GM12875 (cell line): ENCODE results near the gene PALM.
"Not testable (repeated sequence)": the region's sequence is repeated elsewhere in the genome, so short reads cannot be mapped to it uniquely, and the experiment has no call there.

ENCODE experiments used
- H3K4me3 ChIP-seq: one replicate; pipeline ENCODE4 v1.5.1; 2011; ENCODE audit warnings: low read depth, low read length, control low read depth
- CTCF ChIP-seq: IDR thresholded peaks from 2 replicates; pipeline ENCODE4 v1.5.1; 2011; ENCODE audit warnings: low read depth, mild to moderate bottlenecking, control low read depth, inconsistent platforms, low read length, moderate library complexity, borderline replicate concordance; ENCODE audit not compliant: insufficient read depth

PALM gene

GRCh38 chr19:732148-733069, 23.7 kb downstream of the PALM start:
- no peak for TF ChIP-seq CTCF

GRCh38 chr19:734716-735115, 26.0 kb downstream of the PALM start:
- no peak overlapping the region for H3K4me3 ChIP-seq
- TF ChIP-seq CTCF = no peak

More at GRCh38 chr19:732148-733069, 23.7 kb downstream of the PALM start:
- no peak overlapping the region for H3K4me3 ChIP-seq

GRCh38 chr19:736125-736524, 27.4 kb downstream of the PALM start:
- no peak for TF ChIP-seq CTCF
- no peak overlapping the region for H3K4me3 ChIP-seq

- H3K4me3 ChIP-seq = no peak overlapping the region
- TF ChIP-seq CTCF = peak; percentile 77
These were observed 28.9 kb downstream of the PALM start for GRCh38 chr19:737591-738093.

GRCh38 chr19:738509-739128, 29.9 kb downstream of the PALM start:
- no peak overlapping the region for H3K4me3 ChIP-seq
- TF ChIP-seq CTCF = no peak

- no peak overlapping the region for H3K4me3 ChIP-seq
- TF ChIP-seq CTCF = no peak
These were observed 31.4 kb downstream of the PALM start for GRCh38 chr19:739998-740715.

- H3K4me3 ChIP-seq = not testable (repeated sequence)
These were observed 32.2 kb downstream of the PALM start for GRCh38 chr19:740816-741505.
